GM12878 (cell line): ENCODE results near the gene SSBP2.

ENCODE experiments used
- CTCF ChIP-seq, 3 experiments: IDR thresholded peaks in 2 of 3; conservative IDR thresholded peaks in 1 of 3; 2 replicates each; pipeline ENCODE4 v1.5.1; 2011; ENCODE audit warnings: low read depth in 3 of 3, low read length in 3 of 3, mild to moderate bottlenecking in 3 of 3, control low read depth in 2 of 3, moderate library complexity in 2 of 3, inconsistent platforms in 1 of 3, mixed read lengths in 1 of 3; ENCODE audit not compliant: control insufficient read depth in 2 of 3, insufficient read depth in 1 of 3; ENCODE audit errors: extremely low read depth in 1 of 3
- EGR1 ChIP-seq, 2 experiments: IDR thresholded peaks; 1 replicate in 1 of 2; 2 replicates in 1 of 2; pipeline ENCODE4 v1.6.1; 2011 to 2012; ENCODE audit warnings: low read depth in 2 of 2, low read length in 2 of 2, borderline replicate concordance in 1 of 2, mild to moderate bottlenecking in 1 of 2, moderate library complexity in 1 of 2
- ESRRA ChIP-seq: IDR thresholded peaks from 2 replicates; pipeline ENCODE4 v1.6.1; 2012; ENCODE audit warnings: mild to moderate bottlenecking, low read length, improper control_type of control experiment
- POLR2A ChIP-seq: IDR thresholded peaks from 2 replicates; pipeline ENCODE4 v1.6.1; 2011; ENCODE audit warnings: low read depth, mild to moderate bottlenecking, low read length
- SP1 ChIP-seq: IDR thresholded peaks from one replicate; pipeline ENCODE4 v1.6.1; 2011; ENCODE audit warnings: low read depth, low read length
- SREBF2 ChIP-seq: IDR thresholded peaks from 2 replicates; pipeline ENCODE4 v1.6.1; 2012; ENCODE audit warnings: mild to moderate bottlenecking, low read length
- ZNF274 ChIP-seq: IDR thresholded peaks from one replicate; pipeline ENCODE4 v1.8.0; 2011; ENCODE audit not compliant: insufficient read length, insufficient read depth

GRCh38 chr5:81525690-81526089, 225.2 kb downstream of the SSBP2 start:
- TF ChIP-seq POLR2A (no peak), EGR1 (IDR thresholded peaks at IDR 0.05; ENCODE audit: borderline replicate concordance in 1 of 2, low read depth in 2 of 2, low read length in 2 of 2) (no peak), ESRRA (no peak), SP1 (no peak), SREBF2 (no peak), ZNF274 (no peak), CTCF (IDR thresholded peaks at IDR 0.05 in 2 of 3, conservative IDR thresholded peaks at IDR 0.05 in 1 of 3; ENCODE audit: control insufficient read depth in 2 of 3, extremely low read depth in 1 of 3, insufficient read depth in 1 of 3, low read depth in 3 of 3, low read length in 3 of 3) (no peak)
